AG09309 (cell line): ENCODE data around the gene SRPK1.

ENCODE experiments used
- DNase-seq: peaks from one replicate; pipeline ENCODE4 v3.0.0-alpha.2; 2010; ENCODE audit warnings: low read depth
- H3K4me3 ChIP-seq: 2 replicates; pipeline ENCODE4 v1.5.1; 2011; ENCODE audit warnings: mild to moderate bottlenecking, low read depth, low read length, moderate library complexity; ENCODE audit not compliant: control insufficient read depth
- CTCF ChIP-seq: IDR thresholded peaks from 2 replicates; pipeline ENCODE4 v1.5.1; 2011; ENCODE audit warnings: mild to moderate bottlenecking, low read depth, low read length, inconsistent platforms; ENCODE audit not compliant: insufficient read depth, control insufficient read depth; ENCODE audit errors: missing control alignments

The SRPK1 gene

GRCh38 chr6:35931120-35931561, 10.2 kb upstream of the SRPK1 start:
- DNase-seq = no peak
- H3K4me3 ChIP-seq = no peak overlapping the region
- no peak for TF ChIP-seq CTCF

- TF ChIP-seq CTCF = no peak
- no peak overlapping the region for H3K4me3 ChIP-seq
- DNase-seq = no peak
Observed at GRCh38 chr6:35929601-35930000, 8.7 kb upstream of the SRPK1 start.

GRCh38 chr6:35926509-35927215, 5.8 kb upstream of the SRPK1 start:
- no peak for DNase-seq
- H3K4me3 ChIP-seq = no peak overlapping the region
- TF ChIP-seq CTCF = no peak

- no peak for TF ChIP-seq CTCF
- no peak overlapping the region for H3K4me3 ChIP-seq
Observed at GRCh38 chr6:35925961-35926360, 5.1 kb upstream of the SRPK1 start.

GRCh38 chr6:35924146-35924545, 3.2 kb upstream of the SRPK1 start:
- H3K4me3 ChIP-seq = no peak overlapping the region
- no peak for TF ChIP-seq CTCF
- no peak for DNase-seq

More at GRCh38 chr6:35925961-35926360, 5.1 kb upstream of the SRPK1 start:
- no peak for DNase-seq

- no peak for TF ChIP-seq CTCF
- DNase-seq = no peak
- H3K4me3 ChIP-seq = no peak overlapping the region
Observed at GRCh38 chr6:35922139-35922554, 1.2 kb upstream of the SRPK1 start.
